HG02678 (cell line): ENCODE measurements around the gene METTL24.

Experiments used
- ATAC-seq: cut with Tn5 transposase; IDR thresholded peaks from one replicate; pipeline ENCODE4 v1.9.1; 2021; ENCODE audit warnings: mild to moderate bottlenecking, moderate library complexity; ENCODE audit not compliant: unreplicated experiment

Gene METTL24, protein sequence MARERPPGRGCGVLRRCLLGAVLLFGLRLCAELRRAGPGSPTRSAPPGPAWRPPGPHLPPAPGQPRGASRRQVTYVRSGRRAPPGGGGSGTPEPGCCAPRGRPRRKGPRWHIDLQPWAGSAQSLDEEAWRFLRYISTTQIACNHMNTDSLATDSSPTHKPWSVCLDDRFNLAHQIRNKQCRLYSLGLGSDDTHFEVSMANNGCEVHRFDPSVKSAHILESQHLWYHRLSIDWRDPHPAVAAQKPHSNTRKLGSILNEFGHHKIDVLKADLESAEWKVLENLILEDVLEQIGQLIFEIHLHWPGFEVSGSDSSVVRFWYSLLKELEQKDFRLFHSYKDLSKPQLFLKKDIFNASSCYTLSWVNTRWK

DNA sequence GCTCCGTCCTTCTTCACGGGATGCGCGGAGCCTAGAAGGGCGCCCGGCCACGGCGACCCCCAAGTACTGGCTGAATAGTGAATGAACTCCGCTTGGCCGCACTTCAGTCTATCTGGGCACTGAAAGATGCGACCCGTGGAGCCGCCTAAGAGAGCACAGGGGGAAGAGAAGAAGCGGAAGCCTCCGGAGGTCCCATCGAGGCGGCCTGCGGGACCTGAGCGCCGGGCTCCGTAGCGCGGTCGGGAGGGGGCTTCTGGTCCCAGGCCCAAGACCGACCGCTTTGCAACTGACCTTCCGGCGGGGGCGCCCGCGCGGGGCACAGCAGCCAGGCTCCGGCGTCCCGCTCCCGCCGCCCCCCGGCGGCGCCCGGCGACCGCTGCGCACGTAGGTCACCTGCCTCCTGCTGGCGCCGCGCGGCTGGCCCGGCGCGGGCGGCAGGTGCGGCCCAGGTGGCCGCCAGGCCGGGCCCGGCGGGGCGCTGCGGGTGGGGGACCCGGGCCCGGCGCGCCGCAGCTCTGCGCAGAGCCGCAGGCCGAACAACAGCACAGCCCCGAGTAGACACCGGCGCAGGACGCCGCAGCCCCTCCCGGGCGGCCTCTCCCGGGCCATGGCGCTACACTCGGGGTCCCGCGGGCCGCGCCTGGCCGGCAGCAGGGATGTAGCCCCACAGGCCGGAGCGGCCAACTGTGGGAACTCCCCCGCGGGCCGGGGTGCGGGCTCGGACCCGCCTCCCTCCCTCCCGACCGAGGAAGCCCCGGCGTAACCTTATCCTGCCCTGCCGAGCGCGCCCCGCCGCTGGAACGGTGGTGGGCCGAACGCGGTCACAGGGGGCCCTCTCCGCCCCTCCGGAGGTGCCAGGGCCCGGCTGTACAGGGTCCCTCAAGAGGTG lies at the start of gene METTL24:
Gene METTL24, minus strand, starts transcription at position 686 of the 889 bp plus-strand sequence. Its CDS starts 77 bp downstream, at position 609.
- no peak for ATAC-seq

DNA sequence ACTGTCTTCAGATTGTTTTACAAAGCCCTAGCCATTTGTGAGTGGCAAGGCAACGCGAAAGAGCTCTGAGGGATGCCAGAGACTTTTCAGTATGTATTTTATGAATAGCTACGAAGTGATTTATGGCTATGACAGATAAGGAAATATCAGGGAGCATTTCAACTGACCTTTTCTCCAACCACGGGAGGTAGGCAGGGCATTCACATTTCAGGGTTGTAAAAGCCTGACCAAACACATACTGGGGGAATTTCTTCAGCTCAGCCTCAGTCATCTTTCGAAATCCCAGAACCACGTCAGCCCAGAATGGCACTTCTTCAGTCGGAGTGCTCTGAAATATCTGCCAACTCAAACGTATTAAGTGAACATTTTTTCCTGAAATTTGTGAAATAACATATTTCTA lies 46.5 kb upstream of the METTL24 start:
- ATAC-seq = no peak

DNA sequence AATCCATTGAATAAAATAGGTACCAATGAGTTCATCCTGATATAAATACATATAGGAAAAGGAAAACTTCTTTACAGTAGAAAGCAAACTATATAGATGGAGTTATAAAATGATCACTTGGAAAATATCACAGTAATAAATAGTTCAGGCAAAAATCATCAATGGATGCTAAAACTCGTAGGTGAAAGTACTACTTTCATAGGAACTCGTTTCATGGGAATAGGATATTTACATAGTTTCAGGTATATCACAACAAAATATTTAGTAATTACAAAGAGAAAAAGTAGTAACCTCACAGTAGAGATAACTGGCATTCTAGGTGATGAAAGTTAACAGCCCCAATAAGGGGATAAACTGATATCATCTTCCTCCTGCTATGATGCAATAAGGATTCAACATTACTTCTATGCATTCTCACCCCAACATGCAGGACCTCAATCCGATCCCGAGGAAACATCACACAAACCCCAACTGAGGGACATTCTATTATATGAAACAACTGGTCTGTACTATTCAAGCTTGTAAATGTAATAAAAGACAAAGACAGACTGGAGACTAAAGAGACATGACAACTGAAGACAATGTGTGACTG lies 43.5 kb upstream of the METTL24 start:
- ATAC-seq = no peak

DNA sequence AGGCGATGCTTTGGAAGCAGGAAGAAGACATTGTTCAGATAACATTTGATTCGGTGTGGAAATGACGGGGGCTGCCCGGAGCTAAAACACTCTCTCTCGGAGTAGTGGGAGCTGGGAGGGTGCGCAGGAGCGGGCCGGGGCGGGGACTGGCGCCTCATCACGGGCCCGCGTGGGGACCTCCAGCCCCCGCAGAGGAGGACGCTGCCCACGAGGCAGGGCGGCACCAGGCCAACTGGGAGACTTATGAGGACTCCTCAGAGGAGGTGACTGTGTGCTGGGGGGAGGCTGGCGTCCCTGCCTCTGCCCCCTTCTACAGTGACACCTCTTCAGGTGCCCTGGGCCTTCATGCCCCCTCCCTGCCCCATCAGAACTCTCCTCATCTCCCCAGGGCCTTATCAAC lies 42.1 kb upstream of the METTL24 start:
- no peak for ATAC-seq

DNA sequence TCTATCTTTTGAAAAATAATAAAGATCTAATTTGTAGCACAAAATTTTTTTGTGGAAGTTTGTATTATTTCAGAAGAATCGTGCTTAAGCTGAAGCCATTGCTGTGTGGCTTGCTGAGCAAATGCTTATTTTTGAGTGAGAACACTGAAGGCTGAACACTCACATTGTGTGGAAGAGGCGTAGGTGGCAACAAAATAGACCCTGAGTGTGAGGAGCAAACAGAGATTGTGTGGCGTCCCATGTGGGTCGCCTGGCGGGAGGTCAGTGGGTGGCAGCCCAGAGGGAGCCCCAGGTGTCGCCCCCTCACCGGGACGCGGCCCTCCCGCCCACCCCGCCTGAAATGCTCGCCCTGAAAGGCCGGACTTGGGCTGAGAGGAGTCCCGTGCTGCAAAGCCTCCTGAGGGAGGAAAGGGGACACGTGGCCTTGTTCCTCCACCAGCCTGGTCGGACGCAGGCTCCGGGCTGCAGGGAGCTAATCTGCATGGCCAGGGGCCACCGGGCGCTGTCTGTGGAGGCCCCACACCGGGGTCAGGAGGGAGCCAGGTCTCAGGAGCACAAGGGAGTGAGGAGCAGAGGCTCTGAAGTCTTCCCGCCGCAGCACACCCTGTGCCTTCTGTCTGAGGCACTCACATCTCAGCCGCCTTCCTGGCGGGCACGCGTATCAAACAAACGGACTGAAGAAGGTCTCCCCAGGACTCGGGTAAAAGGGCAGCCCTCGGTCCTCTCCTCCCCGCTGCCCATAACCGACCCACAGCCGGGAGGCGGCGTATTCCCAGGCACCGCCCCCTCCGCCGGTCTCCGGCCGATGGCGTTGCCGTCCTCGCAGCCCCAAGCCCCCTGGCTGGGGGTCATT lies 41.3 kb upstream of the METTL24 start:
- ATAC-seq = no peak

DNA sequence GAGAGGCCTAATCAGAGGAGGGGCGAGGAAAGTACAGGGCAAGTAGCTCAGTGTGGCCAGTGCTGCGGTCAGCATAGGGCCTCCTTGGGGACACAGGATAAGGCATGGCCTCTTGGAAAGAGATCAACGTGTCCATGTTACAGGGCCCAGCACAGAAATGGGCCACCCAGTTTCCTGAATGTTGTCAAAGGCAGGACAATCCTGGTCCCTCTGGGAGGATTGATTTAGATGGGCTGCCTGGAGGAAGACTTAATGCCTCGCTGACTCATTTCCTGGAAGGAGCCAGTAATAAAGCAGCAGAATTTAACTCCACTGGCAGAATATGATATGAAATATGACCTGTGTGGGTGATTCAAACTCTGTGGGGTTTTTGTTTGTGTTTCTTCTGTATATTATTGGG lies 40.6 kb upstream of the METTL24 start:
- no peak for ATAC-seq

DNA sequence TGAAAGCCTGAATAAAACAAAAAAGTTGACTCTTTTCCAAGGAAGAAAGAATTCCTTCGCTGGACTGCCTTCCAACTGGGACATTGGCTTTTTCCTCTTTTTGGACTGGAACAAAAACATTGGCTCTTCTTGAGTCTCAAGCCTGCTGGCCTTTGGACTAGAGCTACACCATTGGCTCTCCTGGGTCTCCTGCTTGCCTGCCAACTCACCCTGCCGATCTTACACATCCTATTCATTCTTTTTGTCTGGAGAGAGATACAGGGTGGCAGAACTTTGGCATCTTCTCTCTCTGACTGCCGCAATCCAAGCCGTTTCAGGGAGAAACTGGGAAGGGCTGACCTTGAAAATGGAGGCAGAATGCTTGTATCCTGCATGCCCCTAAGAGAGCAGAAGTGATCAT lies 37.1 kb upstream of the METTL24 start:
- no peak for ATAC-seq

DNA sequence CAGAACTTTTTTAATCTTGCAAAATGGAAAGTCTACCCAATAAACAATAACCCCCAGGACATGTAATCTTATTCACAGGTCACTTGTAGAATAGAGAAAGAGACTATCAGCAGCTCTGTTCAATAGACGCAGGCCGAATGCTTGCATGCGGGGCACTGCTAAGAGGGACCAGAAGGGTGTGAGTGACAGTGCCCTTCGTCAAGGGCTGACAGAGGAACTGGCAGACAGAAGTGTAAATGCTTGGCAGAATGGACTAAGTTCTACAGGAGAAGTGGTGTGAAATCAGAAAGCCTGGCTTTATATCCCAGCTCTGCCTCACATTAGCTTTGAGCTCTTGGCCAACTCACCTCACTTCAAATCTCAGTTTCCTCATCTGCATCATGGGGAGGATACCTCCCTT lies 36.3 kb upstream of the METTL24 start:
- no peak for ATAC-seq

DNA sequence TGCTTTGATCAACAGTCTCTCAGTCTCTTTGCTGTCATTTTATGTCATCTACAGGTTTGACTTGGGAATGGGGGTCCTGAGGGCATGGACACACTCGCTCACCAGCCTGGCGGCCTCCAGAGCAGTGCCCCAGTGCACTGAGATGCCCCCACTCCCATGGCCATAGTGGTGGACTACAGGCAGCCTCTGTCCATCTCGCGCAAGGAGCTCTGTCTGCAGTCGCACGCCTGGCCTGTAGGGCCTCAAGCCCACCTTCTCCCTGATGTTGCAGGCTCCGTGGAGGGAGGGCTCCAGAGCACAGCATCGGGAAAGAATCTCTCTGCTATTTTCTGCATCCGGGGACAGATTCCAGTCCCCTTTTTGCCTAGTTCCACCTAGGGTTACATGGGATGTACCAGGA lies 34.6 kb upstream of the METTL24 start:
- no peak for ATAC-seq

DNA sequence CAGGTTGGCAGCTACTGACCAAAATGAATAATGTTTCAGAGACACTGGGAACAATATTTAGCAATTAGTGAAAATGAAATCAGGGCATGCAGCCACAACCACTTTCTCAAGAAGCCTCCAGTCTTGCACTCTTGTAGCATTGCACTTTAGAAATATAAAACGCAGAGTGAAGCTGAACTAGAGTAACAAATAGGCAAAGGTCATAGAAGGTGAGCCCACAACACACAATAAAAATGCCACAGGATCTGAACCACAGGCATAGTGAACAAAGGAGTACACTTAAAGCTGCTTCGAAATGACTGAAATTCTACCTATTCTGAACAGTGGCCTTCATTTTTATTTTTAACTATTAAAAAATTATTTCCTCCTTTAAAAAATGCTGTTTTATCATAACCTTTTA lies 32.3 kb upstream of the METTL24 start:
- no peak for ATAC-seq

DNA sequence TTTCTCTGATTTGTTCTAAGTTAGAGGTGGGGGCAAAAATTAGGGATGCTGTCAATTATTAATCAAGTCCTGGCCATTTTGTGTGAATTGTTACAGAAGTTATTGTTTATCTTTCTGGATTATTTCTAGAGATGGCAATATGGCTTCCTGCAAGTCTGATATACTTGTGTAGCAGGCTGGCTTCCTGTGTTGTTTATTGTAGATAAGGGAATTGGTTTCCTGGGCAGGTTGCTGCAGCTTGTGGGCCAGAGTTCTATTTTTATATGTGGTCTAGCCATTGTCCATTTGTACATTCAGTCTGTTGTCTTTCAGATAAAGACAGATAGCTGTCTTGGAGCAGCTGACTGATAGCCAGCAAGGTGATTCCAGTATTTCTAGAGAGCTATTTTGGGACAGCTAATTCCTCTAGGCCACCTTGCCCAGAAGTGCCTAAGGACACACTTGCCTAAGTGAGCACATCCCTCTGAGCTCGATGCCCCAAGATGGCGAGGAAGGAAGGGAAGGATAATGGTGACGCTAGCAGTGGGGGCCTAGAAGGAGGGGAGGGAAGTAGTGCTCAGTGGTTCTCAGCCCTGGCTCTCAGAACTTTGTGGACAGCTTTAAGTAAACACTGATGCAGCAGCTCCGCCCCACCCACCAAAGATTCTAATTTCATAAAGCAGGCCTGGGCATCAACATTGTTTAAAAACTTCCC lies 31.7 kb upstream of the METTL24 start:
- ATAC-seq = no peak

DNA sequence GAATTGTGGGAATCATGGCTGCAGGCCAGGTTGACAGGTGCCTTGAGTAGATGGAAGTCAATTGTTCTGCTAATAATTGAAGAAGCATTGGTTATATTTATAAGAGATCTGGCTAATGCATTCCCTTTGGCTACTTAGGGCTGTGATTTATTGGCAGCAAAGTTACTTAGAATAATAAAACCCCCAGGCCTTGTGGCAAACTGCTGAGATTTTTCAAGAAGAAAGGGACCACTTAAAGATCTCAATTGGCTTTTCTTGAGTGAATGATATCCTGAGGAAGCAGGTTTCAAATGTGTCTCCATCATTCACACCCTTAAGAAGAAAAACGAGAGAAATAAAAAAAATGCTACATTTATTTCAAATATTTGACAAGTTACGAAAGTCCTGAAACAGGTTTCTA lies 29.8 kb upstream of the METTL24 start:
- ATAC-seq = no peak

DNA sequence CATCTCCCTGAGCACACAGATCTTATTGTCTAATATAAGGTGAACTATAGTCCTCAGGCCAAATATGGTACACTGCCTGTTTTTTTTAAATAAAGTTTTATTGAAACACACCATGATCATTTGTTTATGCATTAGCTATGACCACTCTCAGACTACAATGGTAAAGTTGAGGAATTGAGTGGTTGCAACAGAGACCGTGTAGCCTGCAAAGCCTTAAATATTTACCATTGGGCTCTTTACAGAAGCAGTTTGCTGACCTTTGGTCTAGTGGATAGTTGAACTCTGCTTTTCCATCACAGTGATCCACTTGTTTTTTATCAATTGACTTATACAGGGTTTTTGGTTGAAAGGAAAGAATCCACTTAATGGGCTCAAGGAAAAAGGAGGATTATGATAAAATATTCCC lies 27.3 kb upstream of the METTL24 start:
- no peak for ATAC-seq

DNA sequence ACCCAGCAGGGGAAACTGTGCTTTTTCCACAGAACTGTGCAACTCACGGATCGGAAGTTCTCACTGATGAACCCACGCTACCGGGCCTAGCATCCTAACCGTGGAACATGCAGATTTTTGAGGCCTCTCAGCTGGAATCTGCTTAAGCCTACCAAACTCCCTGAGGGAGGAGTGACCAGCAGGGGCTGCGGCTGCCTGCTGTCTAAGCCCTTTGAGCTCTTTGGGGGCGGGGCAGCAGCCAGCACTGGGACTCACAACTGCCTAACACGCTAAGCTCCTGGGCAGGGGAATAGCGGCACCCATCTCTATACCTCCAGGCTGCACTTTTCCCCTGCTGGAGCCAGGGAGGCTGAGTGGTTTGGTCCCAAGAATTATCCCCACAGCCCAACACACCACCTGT lies 20.4 kb upstream of the METTL24 start:
- ATAC-seq = no peak

DNA sequence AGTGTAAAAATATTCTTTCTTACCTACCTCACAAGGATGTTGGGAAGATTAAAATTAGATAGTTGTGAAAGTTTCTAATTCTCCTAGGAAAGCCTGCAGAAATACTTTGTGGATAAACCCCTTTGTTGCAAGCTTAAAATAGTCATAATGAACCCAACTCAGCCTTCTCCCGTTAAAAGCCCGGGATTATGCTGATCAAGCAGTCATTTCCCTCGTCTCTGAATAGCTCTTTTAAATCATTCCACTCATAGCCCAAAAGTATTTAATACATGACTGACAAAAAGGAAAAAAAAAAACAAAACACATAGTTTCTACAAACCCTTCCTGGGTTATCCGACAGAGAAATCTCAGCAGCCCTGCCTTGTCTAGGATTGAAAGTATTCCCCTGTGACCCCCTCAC lies 10.9 kb upstream of the METTL24 start:
- no peak for ATAC-seq

DNA sequence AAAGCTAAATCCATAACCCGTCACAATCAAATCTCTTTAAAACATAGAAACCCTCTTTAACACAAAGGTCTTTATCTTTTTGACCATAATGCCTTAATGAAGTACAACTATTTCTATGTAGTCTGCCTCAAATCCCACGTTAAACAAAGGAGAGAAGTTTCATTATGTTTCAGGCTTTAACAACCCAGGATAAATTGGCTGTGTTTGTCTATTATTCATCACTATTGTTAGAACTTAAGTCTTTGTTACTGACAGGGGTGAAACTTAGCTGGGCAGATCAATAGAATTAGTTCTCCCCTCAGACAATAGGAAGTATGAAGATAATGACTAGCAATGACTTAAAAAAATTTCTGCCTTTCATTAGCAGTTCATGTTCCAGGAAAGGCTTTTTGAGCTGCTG lies 10.1 kb upstream of the METTL24 start:
- no peak for ATAC-seq

DNA sequence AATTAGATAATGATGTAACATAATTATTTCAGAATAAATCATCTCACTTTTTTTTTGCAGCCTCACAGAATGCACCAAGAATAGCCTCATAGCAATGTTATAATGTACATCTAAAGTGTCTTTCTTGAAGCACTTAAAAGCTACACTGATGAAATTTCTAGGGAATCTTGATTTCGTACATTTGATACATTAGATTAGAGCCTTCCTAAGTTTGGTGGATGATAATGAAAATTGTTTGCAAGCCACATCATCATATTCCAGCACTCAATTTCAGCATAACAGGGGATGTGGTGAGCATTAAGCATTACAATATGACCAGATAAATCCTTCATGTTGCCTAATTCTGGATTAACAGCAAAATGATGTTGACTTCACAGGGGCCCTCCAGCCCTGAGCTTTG lies 9.7 kb upstream of the METTL24 start:
- ATAC-seq = no peak

DNA sequence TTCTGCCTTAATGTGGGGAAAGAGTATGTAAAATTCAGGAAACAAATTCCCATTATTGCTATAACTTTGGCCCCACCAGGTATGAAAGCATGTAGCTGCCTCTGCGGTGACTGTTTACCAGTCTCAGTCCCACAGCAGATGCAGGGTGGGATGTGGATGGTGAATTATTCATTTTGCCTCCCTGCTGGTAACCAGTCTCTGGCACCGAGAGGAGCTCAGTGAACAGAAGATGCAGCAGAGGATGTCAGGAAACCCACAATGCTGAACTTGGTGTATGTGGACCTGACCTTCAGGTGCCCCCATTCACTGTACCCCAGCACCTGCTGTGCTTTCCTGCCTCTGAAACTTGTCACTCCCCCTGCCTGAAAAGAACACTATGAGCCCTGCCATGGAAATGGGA lies 8.8 kb upstream of the METTL24 start:
- no peak for ATAC-seq

DNA sequence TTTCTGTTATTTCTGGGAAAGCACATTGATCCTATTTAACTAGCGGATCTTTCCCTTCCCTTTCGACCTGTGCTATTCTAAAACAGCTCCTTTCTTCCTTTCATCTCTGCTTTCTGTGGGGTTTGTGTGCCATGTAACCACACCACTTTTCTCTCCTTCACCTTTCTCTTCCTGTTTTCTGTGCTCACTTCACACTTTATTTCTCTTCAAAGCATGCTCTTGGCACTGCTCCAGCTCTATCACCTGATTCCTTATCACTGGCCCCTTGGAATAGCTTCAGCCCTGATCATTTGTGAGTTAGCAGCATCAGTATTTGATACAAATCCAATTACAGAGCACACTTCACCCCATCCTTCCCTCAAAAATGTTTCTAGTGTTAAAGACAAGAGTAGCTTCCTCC lies 8.1 kb upstream of the METTL24 start:
- ATAC-seq = no peak

DNA sequence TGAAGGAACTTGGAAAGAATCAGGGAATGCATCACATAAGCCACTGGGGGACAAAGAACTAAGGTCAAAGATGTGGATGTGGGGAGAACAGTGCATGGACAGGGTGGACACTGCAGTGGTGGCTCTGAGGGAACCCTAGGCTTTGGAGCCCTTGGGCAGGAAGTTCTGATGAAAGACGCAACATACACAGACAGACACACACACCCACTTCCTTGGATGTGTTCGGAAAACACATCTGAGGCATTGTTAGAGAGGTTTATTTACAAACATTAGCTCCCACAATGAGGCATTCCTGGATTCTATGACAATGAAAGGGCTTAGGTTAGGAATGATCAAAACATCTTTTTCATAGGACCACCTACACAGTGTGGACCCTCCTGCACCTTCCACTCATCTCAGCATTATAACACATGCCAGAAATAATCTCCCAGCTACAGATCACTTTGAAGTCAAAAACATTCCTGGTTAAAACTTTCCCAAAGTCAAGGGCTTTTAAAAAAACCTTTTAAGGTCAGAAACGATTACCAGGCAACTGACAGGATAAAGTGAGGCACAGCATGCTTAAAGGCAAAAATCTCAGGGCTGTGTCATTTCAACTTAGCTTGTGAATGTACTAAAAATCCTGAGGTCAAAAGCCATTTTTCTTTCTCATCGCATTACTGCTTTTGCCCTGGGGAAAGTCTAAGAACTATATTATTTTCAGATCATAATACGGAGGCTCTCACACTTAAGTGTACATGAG lies 6.4 kb upstream of the METTL24 start:
- no peak for ATAC-seq
